ENCODE data around the gene ROCK2.

GRCh38 chr2:11146076-11146475 lies 198.4 kb downstream of the ROCK2 start:
- TF ChIP-seq EZH2phosphoT487 (IDR thresholded peaks at IDR 0.05) = no peak
- no peak for TF ChIP-seq CTCF (IDR thresholded peaks at IDR 0.05)

Data from neural progenitor cell (in vitro differentiated cells).